ENCODE results near the gene DKC1. TPM values are rescaled to one million over a fixed set of nuclear protein-coding genes. Genes with fewer than 3 reads are reported as not detected.
A peak's percentile ranks its signal among the peaks of the same experiment; 100 is the strongest.

DKC1 gene
- total RNA-seq = 10 to 100 TPM; 29.4 to 36.0 (median 31.7) TPM
- long read RNA-seq, donor 1, transcript DKC1-201 (15 exons, 2,577 nt) = major isoform, 41 of 46 reads
- long read RNA-seq, donor 1, partial matches to known transcripts = 2 of 46 reads
- long read RNA-seq, donor 1, other reads (novel, unspliced or antisense) = 2 of 46 reads
- long read RNA-seq, donor 2, partial matches to known transcripts = 18 of 24 reads
- long read RNA-seq, donor 2, other reads (novel, unspliced or antisense) = 4 of 24 reads

- Histone ChIP-seq H3K4me3 (peak within 1 kb of the TSS; percentile 34), H3K36me3 (ENCODE audit: low read depth) (no peaks in the 10 kb centered on the region), H3K4me1 (ENCODE audit: low read depth) (no peaks in the 10 kb centered on the region), H3K9me3 (no peaks in the 10 kb centered on the region)
- intact Hi-C loops (cut with DNase I, micrococcal nuclease) = no loop called here
- TF ChIP-seq CTCF (IDR thresholded peaks at IDR 0.05) = no peak
- DNase-seq (peak; percentile 95 to 98 (median 96)), ATAC-seq (peak; percentile 96)
These were observed at the start of gene DKC1 for GRCh38 chrX:154762537-154763296. DKC1 (plus strand) TSS chrX:154762864; CDS start chrX:154762966, 102 bp downstream.

DNA sequence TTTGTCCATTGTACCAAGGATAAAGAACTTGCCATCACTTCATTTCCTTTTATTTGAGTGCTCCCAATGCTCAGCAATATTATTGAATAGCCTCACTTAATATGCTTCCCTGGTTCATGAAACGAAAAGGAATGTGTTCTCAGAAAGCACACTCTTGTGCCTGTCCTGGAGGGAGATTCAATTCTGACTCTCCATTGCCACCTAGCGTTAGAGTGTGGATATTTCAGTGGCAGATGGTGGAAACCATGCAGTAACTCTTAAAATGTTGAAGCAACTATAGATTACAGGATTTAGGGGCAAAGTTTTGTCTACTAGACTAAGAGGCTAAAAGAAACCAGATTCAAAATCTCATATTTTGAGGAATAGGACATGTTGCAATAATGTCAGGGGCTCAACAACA is 47.7 kb upstream of the DKC1 start:
- Histone ChIP-seq H3K9me3 (no peaks in the 10 kb centered on the region), H3K36me3 (ENCODE audit: low read depth) (no peaks in the 10 kb centered on the region), H3K4me3 (no peak overlapping the region), H3K4me1 (ENCODE audit: low read depth) (no peaks in the 10 kb centered on the region)
- ATAC-seq (peak; percentile 63), DNase-seq (peak in 1 of 3 donors; percentile 60)
- peak; percentile 37 for TF ChIP-seq CTCF (IDR thresholded peaks at IDR 0.05)
- intact Hi-C loops (cut with DNase I, micrococcal nuclease) = no loop called here

DNA sequence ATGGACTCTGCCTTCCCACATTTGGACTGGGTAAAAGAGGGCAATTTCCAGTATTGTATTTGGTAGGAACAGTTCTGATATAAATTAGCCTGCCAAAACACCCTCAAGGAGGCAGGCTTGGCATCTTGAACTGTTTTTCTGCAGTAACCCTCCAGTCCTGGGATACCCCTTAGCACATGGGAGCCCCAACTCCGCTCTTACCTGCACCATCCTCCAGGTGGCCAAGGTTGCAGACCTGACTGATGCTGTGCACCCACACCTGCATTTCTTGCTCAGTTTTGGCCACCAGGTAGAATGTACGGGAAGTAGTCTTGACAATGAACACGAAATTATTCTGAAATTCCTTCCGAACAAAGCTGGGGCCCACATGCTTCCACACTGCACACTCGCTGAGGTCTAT is 46.8 kb upstream of the DKC1 start:
- ATAC-seq = no peak

DNA sequence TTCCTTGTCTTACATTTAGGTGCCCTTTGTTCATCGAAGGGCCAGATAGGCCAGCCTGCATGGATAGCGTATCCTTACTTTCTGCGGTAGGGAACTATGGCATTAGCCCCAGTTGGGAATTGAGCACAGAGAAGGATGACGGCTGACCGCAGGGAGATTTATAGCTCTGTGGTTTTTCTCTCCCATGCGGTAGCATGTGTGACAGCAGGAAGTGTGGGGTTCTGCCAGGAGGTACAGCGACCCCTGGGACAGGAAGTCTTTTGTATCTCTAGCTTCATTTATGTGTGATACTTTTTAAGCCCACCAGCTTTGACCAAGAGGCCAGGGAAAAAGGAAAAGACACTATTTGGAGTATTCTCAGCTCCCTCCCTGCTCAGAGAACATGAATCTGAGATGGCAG is 44.8 kb upstream of the DKC1 start:
- H3K9me3 ChIP-seq = no peaks in the 10 kb centered on the region
- no peak for TF ChIP-seq CTCF (IDR thresholded peaks at IDR 0.05)
- intact Hi-C loops (cut with DNase I, micrococcal nuclease) = no loop called here

More for the DNA sequence above, 46.8 kb upstream of the DKC1 start:
- intact Hi-C loops (cut with DNase I, micrococcal nuclease) = no loop called here
- no peaks in the 10 kb centered on the region for H3K36me3 ChIP-seq (ENCODE audit: low read depth)
- no peaks in the 10 kb centered on the region for H3K4me1 ChIP-seq (ENCODE audit: low read depth)
- no peak for TF ChIP-seq CTCF (IDR thresholded peaks at IDR 0.05)
- DNase-seq = no peak
- no peaks in the 10 kb centered on the region for H3K9me3 ChIP-seq
- H3K4me3 ChIP-seq = no peak overlapping the region

GRCh38 chrX:154718616-154719015 is 44.0 kb upstream of the DKC1 start:
- Histone ChIP-seq H3K4me3 (no peak overlapping the region), H3K9me3 (no peaks in the 10 kb centered on the region), H3K36me3 (ENCODE audit: low read depth) (no peaks in the 10 kb centered on the region), H3K4me1 (ENCODE audit: low read depth) (no peaks in the 10 kb centered on the region)
- ATAC-seq = peak; percentile 20
- no peak for DNase-seq
- TF ChIP-seq CTCF (IDR thresholded peaks at IDR 0.05) = no peak
- intact Hi-C loops (cut with DNase I, micrococcal nuclease) = no loop called here

More for the DNA sequence above, 44.8 kb upstream of the DKC1 start:
- Histone ChIP-seq H3K4me3 (no peak overlapping the region), H3K4me1 (ENCODE audit: low read depth) (no peaks in the 10 kb centered on the region), H3K36me3 (ENCODE audit: low read depth) (no peaks in the 10 kb centered on the region)
- ATAC-seq (peak; percentile 43), DNase-seq (no peak)

Measured in mucosa of descending colon (tissue), 3 donors.